HG02852 (cell line): ENCODE measurements around the gene S1PR1.

ENCODE experiments used
- ATAC-seq: cut with Tn5 transposase; IDR thresholded peaks from one replicate; pipeline ENCODE4 v1.9.1; 2021; ENCODE audit warnings: mild to moderate bottlenecking, moderate library complexity; ENCODE audit not compliant: unreplicated experiment

Gene S1PR1

DNA sequence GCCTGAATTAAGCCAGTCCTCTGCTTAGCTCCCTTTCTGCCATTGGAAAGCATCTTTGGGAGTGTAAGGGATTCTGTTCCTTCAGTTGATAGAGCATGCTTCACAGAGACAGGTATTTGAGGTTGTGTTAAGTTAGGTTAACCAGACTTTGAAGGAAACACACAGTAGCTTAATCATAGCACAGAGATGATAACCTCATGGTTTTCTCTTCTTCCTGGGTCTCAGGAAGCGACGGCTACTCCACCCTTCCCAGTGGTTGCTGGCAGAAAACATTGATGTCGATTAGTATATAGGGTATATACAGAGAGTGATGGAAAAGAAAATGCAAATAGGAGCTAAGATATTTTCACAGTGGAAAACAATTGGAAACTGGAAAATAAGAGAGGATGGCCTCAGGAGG lies 42.0 kb downstream of the S1PR1 start:
- no peak for ATAC-seq

DNA sequence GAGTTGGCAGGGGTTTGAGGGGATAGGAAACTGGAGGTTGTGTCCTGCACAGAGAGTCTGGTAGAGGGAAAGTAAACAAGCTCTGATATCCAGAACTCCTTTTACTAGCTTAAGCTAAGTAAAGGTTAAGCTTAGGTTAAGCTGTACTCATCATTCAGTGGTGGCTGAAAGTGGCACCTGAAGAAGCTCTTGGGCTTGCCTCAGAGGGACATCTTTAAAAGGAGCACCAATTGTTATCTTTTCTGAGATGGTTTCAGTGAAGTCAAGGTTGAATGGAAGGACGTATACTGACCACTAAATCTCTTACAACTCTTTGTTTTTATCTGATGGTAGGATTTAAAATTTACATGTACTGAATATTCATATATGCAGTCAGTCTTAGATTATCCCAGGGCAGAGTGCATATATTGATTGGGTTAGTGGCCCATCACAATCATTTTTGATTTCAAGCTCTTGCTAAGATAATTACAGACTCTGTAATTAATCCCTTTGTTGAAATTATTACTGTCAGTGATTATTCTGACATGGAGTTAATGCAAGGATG lies 43.3 kb downstream of the S1PR1 start:
- ATAC-seq, result no peak

DNA sequence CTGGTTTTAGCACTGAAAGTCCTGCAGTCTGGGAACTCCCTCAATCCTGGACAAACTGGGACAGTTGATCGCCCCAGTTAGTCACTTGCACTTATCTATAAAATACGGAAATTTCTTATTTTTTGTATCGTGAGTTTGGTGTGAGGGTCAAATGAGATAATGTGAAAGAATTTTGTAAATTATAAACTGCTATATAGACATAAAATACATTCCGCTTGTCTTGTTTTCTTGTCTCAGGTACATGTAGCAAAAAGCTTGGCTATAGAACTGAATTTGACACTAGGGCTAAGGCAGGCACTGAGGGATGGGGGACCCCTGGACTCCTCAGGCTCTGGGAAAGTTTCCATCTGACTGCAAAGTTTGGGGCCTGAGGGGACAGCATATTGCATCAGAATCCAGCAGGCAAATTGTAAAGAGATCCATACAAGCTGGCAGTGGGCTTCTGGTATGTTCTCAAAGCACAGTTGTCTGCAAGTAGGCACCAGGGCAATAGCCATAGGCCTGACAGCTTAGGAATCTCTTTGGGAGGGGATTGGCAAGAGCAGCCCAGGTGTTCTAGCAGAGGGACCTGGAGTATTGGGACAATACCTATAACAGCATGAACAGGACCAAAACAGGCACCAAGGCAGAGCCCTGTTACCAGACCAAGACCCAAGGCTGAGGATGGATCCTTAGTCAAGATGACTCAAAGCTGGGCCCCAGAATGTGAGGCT lies 44.3 kb downstream of the S1PR1 start:
- no peak for ATAC-seq

DNA sequence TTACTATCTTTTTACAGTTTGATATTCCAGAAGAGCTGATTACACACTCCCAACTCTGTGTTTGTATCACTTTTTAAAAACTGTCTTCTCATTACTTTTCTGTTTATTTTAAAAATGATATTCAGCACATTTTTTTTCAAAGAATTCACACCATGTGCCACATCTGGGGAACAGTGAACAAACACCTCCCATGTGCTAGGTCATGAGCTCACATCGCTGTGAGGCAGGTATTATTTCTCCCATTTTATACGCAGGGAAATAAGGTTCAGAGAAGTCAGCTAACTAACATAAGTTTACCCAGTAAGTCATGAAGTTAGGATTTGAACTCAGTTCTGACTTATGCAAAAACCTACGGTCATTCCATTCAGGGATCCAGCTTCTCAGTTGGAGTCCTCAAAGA lies 44.9 kb downstream of the S1PR1 start:
- no peak for ATAC-seq

DNA sequence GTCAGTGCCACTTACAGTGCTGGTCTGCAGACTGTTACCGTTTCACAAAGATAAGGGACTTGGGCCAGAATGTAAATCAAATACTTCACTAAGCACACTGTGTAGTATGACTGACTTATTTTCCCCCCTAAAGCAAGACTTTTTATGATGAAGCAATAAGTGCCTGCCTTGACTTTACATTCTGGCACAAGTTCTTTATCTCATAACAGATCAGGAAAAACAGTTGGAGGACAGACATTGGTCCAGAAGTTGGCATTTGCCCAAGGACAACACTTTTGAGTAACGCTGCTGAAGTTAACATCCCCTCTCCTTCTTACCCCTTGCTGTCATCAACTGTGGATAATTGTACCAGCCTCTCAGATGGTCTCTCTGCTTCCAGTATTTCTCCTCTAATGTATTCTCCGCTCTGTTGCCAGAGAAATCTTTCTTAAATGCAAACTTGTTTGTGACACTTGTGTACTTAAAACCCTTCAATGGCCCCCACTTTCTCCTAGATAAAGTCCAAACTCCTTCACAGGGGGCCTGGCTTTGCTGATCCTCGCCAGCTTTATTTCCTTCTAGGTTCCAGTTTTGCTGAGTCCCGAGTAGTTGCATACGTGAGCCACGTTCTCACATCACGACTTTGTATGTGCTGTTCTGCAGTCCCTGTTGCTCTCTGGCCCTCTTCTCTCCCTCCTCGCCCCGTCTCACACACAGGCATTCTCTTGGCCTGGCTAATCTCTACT lies 45.7 kb downstream of the S1PR1 start:
- ATAC-seq, result no peak

DNA sequence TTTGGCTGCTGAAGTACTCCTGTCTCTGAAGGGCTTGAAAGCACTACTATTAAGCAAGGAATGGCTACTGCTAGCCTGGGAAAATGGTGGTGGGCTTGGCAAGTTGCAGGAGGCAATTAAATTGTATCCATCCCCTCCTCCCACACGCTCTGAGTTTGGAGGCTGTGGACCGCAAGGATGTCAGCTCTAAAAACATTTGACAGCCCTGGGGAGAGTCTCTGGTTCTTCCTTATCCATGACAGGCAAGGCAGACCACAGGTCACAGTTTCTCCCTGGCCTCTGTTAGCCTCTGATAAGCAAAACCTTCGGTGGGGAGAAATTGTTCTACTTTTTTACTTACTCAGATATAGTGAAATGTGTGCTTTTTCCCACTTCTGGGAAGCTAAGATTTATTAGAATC lies 46.6 kb downstream of the S1PR1 start:
- no peak for ATAC-seq

DNA sequence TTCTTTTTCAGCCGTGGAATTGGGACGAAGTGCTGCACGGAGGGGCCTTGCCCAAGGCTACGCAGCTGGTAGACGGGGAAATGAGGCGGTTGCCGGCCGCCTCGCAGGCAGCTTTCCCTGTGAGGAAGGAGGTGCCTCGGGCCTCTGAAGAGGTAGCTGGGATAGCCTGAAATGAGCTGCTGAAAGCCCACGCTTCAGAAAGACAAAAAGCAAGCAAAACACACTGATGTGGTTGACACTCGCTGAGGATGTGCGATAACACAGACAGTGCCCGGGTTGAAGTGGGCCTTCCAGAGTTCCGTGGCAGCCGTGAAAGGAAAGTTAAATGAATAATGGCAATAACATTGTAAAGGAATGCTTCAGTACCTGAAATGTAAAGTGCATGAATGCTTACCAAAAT lies 47.2 kb downstream of the S1PR1 start:
- ATAC-seq, result no peak

DNA sequence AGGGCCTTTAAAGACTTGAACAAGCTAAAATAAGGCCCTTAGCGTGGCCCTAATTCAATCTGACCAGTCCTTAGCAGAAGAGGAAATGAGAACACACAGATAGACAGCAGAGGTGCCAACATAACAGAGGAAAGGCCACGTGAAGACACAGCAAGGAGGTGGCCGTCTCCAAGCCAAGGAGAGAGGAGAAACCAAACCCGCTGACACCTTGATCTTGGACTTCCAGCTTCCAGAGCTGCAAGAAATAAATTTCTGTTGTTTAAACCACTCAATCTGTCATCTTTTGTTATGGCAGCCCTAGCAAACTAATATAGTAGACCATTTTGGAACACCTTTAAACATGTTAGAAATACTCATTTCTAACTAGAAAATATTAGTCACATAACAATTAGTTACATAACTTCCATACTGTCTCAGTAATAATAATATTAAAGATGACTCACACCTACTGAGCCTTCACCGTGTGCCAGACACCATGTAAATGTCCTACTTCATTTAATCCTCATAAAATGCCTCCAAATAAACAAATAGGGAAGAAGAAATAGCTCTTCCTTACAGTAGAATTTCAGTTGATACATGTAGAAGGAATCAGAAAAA lies 47.9 kb downstream of the S1PR1 start:
- ATAC-seq, result no peak

DNA sequence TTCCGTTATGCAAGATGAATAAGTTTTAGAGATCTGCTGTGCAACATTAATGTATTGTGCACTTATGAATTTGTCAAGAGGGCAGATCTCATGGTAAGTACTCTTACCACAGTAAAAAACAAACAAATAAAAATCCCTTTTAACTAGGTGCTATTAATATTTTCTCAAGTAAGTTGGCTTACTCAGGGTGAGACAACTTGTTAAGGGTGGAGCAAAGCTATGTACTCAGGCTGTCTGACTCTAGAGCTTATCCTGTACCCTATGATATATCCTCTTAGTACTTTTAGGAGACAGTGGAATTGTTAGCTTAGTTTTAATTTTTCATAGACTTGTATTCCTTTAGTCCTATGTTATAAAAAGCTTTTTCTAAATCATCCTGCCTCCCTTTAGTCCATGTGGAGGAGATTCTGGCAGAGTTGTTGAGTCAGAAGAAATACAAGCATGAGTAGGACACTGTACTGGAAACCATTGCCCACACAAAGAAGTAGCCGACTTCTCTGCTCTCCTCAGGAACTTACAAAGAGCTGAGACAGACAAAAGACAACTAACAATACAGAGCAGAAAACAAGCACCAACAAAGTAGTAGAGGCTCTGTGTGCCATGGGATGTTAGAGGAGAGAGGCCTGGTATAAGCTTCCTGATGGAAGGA lies 49.2 kb downstream of the S1PR1 start:
- ATAC-seq, result no peak

DNA sequence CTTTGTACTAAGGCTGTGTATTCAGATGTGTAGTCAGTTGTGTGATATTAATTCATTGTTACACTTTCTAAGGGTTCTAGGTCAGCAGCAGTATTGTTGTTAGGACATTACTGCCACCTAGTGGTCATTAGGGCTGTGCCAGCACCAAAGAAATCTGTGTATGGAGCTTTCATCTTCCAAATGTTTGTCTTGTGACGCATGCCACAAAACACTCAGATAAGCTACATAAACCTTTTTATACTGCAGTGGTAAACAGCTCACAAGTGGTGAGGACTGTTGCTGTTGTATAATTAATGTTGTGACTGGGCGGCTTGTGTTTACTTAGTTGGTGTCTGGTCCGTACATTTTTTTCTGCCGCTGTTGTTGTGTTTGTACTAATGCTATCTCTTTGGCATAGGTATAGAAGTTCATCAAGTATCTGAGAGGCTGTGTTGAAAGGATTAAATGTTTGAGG lies 51.7 kb downstream of the S1PR1 start:
- ATAC-seq, result peak; percentile 56

DNA sequence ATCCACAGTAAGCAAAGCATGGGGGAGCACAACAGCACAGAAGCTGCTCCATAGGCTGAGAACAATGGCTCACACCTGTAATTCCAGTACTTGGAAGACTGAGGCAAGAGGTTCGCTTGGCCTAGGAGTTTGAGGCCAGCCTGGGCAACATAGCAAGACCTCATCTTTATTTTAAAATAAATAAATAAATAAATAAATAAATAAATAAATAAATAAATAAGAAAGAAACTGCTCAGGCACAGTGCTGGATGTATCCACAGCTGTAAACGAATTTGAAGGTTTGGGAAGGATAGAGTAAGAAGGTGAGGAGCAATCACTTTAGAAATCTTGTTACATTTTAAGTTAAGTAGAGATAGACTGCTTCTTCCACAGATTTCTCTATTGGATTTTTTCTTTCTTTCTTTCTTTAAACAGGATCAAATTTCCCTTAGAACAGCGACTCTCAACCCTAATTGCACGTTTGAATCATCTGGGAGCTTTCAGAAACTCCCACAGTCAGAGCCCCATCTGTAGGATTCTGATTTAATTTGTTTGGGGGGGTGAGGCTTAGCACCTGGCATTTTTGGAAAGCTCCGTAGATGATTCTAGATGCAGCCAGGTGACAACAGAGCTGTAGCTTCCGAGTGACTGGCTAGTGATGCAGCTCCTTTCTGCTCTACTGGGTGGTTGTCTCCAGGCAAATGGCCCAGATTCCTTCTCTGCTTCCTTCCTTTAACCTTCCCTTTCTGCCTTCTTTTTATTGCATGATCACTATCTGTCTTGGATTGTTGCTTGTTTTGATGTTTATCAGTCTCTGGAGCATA lies 53.5 kb downstream of the S1PR1 start:
- ATAC-seq, result no peak
